BE2C (cell line): ENCODE results near the gene NECAB3.
"Not testable (repeated sequence)": the region's sequence is repeated elsewhere in the genome, so short reads cannot be mapped to it uniquely, and the experiment has no call there.

Source experiments
- DNase-seq: peaks from one replicate; pipeline ENCODE4 v3.0.0-alpha.2; 2020
- H3K27me3 ChIP-seq: fragments of 250-450 bp; sonication (Bioruptor Pico); 2 replicates; pipeline ENCODE4 v1.5.1; 2020; ENCODE audit warnings: mild to moderate bottlenecking
- H3K36me3 ChIP-seq: fragments of 250-450 bp; sonication (Bioruptor Pico); 2 replicates; pipeline ENCODE4 v1.5.1; 2020; ENCODE audit warnings: mild to moderate bottlenecking
- H3K4me1 ChIP-seq: fragments of 250-450 bp; sonication (Bioruptor Pico); 2 replicates; pipeline ENCODE4 v1.5.1; 2020
- H3K4me3 ChIP-seq: 2 replicates; pipeline ENCODE4 v1.5.1; 2011; ENCODE audit warnings: low read depth, low read length
- H3K9me3 ChIP-seq: fragments of 250-450 bp; sonication (Bioruptor Pico); 2 replicates; pipeline ENCODE4 v1.5.1; 2020
- TF ChIP-seq, protein P1 (sequence below): IDR thresholded peaks from 2 replicates; pipeline ENCODE4 v1.5.1; 2012; ENCODE audit warnings: mild to moderate bottlenecking, low read depth, low read length

NECAB3 gene

DNA sequence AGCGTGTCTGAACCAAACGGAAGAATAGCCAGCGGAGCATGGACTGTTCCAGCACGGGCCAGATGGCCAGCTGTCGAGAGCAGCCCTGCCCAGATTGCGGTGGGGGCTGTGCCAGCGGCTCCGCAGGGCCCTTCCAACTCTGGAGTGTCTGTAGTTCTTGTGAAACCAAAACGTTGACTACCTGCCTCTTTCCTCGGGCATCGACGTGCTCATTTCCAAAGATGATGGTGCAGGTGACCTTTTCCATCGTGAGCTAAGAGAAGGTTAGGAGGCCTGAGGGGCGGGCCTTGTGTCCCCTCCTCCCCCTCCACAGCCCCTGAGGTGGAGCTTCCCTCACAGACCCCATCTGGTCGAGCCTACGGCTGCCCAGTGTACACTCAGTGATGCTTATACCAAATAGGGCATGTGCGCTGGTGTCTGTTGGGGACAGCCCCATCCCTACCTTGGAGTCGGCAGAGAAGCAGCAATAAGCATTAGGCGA lies 25.0 kb downstream of the NECAB3 start:
- H3K36me3 ChIP-seq: peaks cover 15% of the 10 kb centered on the region
- TF ChIP-seq, protein P1, sequence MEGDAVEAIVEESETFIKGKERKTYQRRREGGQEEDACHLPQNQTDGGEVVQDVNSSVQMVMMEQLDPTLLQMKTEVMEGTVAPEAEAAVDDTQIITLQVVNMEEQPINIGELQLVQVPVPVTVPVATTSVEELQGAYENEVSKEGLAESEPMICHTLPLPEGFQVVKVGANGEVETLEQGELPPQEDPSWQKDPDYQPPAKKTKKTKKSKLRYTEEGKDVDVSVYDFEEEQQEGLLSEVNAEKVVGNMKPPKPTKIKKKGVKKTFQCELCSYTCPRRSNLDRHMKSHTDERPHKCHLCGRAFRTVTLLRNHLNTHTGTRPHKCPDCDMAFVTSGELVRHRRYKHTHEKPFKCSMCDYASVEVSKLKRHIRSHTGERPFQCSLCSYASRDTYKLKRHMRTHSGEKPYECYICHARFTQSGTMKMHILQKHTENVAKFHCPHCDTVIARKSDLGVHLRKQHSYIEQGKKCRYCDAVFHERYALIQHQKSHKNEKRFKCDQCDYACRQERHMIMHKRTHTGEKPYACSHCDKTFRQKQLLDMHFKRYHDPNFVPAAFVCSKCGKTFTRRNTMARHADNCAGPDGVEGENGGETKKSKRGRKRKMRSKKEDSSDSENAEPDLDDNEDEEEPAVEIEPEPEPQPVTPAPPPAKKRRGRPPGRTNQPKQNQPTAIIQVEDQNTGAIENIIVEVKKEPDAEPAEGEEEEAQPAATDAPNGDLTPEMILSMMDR: no peak
- DNase-seq: peak; percentile 58
- H3K4me1 ChIP-seq: peaks cover 29% of the 10 kb centered on the region
- H3K4me3 ChIP-seq: peak overlapping the region; percentile 15
- H3K9me3 ChIP-seq: no peaks in the 10 kb centered on the region
- H3K27me3 ChIP-seq: no peaks in the 10 kb centered on the region

DNA sequence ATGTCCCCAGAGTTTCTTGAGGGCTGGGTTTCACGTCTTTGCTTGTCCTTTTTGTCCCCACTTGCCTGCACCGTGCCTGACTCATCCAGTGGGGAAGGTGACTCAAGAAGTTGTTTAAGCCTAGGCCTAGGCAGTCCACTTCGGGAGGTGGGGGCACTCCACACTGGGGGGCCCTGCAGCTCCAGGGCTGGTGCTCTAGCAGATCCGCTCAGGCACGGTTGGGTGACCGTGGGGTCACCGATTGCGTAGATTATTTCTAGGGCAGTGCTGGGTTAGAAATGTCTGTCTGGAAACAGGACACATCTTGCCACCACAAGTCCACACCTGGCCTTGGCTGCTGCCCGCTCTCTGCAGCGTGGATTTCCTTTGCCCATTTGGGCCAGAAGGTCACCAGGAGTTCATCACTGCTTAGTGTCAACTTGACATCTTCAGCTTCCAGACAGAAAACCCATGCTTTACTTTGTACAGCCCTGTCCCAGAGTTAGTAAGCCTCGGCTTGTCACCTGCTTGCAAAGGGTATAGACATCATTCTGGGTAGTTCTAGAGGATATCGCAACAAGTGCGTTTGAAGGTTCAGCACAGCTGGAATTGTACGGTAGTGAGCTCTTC lies 25.7 kb downstream of the NECAB3 start:
- TF ChIP-seq, protein P1: no peak
- Histone ChIP-seq H3K4me3 (no peak overlapping the region), H3K4me1 (peaks cover 29% of the 10 kb centered on the region), H3K27me3 (no peaks in the 10 kb centered on the region), H3K9me3 (no peaks in the 10 kb centered on the region), H3K36me3 (peaks cover 15% of the 10 kb centered on the region)
- no peak for DNase-seq

DNA sequence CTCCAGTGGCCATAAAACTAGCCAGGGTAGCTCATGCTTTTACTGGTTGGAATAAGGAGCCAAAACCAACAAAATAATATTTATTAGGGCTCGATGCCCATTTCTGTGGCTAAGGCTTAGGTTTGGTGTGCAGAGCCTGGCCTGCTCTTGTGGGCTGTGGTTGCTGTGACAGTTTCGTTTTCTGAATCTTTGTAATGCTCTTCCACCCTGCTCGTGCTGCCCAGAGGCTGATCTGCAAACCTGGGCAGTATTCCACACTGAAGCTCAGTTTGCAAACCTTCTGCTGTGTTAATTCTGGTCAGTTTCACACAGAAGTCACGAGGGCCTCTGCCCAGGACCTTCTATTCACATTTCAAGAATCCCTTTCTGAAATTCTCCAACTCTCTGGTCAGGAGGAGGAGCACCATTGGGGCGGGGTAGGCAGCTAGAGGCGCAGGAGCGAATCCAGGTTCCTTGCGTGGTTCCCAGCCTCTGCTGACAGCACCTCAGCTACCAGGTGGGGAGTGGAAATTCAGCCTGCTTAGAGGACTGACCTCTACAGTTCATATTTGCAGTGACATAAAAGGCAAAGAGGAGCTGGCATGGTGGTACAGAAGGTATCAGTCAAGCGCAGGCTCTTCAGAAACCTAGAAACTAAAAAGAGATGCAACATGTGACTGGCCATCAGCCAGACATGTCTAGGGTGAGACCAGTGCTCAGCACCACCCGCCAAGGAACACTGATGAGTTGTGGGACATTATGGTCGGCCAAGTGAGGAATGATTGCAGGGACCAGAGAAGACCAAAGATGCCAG lies 26.4 kb downstream of the NECAB3 start:
- no peak for DNase-seq
- Histone ChIP-seq H3K27me3 (no peaks in the 10 kb centered on the region), H3K4me3 (no peak overlapping the region), H3K4me1 (peaks cover 29% of the 10 kb centered on the region), H3K36me3 (peaks cover 15% of the 10 kb centered on the region), H3K9me3 (no peaks in the 10 kb centered on the region)
- TF ChIP-seq, protein P1: no peak

DNA sequence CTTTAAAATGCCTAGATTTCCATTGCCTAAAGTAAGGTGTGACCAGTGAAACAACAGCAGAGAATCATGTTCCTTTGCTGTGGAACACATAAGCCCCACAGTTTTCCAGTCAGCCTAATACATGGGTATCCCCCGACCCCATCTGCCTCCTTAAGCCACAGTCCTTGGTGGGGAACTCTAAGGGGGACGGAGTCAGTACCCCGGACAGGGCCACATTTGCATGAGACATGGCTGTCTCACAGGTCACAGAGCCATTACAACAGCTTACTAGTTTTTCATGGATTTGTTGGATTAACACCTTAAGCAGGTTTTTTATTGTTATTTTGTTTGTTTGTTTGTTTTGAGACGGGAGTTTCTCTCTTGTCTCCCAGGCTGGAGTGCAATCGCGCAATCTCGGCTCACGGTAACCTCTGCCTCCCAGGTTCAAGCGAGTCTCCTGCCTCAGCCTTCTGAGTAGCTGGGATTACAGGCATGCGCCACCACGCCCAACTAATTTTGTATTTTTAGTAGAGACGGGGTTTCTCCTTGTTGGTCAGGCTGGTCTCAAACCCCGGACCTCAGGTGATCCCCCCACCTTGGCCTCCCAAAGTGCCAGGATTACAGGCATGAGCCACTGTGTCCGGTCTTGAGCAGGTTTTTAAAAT lies 27.1 kb downstream of the NECAB3 start:
- H3K4me3 ChIP-seq, H3K27me3 ChIP-seq, DNase-seq, H3K9me3 ChIP-seq: not testable (repeated sequence)
- Histone ChIP-seq H3K4me1 (peaks cover 29% of the 10 kb centered on the region), H3K36me3 (peaks cover 15% of the 10 kb centered on the region)

DNA sequence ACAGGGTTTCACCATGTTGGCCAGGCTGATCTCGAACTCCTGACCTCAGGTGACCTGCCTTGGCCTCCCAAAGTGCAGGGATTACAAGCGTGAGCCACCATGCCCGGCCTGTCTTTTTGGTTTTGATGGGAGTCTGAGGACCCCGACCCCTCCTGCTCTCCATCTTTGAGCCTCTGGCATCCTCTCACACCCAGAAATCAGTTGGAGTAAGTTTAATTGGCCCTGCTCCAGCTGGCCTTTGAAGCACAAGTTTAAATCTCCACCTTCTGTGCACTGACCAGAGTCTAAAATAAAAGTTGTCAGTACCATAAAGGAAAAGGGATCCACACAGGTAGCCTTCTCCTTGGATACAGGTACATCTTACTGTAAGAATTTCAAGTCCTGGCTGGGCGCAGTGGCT lies 28.0 kb downstream of the NECAB3 start:
- Histone ChIP-seq H3K4me1 (peaks cover 24% of the 10 kb centered on the region), H3K36me3 (peaks cover 18% of the 10 kb centered on the region), H3K4me3 (no peak overlapping the region), H3K9me3 (no peaks in the 10 kb centered on the region), H3K27me3 (no peaks in the 10 kb centered on the region)
- TF ChIP-seq, protein P1: no peak
- no peak for DNase-seq

DNA sequence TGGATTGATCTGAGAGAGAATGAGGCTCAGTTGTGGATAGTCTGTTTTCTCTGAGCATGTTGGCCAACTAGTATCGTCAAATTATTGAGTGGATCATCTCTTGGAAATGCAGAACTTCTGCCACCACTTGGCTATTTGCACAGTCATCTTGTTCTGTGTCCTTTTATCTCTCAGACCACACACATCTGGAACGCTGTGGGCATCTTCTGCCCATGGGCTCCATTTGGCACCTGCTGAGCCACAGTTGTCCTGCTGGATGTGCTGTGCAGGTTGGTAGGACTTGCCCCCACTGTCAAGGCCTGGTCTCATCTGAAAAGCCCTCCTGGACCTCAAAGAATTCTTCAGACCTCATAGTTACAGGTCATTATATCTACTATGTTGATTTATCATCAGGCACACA lies 28.8 kb downstream of the NECAB3 start:
- Histone ChIP-seq H3K9me3 (no peaks in the 10 kb centered on the region), H3K36me3 (peaks cover 21% of the 10 kb centered on the region), H3K4me3 (no peak overlapping the region)

More for the DNA sequence above, 28.8 kb downstream of the NECAB3 start:
- Histone ChIP-seq H3K4me1 (peaks cover 23% of the 10 kb centered on the region), H3K27me3 (no peaks in the 10 kb centered on the region)
- no peak for DNase-seq
- TF ChIP-seq, protein P1: no peak
